Activated CD4-positive, alpha-beta T cell treated with anti-CD3 and anti-CD28 coated beads, Interleukin-2, amount 50 U/mL, for 16 hours (primary cell): ENCODE measurements around the gene ASCL2.
"Not testable (repeated sequence)": the region's sequence is repeated elsewhere in the genome, so short reads cannot be mapped to it uniquely, and the experiment has no call there.

Source experiments
- DNase-seq: peaks from one replicate; pipeline ENCODE4 v3.0.0-alpha.2; 2020

The ASCL2 gene

DNA sequence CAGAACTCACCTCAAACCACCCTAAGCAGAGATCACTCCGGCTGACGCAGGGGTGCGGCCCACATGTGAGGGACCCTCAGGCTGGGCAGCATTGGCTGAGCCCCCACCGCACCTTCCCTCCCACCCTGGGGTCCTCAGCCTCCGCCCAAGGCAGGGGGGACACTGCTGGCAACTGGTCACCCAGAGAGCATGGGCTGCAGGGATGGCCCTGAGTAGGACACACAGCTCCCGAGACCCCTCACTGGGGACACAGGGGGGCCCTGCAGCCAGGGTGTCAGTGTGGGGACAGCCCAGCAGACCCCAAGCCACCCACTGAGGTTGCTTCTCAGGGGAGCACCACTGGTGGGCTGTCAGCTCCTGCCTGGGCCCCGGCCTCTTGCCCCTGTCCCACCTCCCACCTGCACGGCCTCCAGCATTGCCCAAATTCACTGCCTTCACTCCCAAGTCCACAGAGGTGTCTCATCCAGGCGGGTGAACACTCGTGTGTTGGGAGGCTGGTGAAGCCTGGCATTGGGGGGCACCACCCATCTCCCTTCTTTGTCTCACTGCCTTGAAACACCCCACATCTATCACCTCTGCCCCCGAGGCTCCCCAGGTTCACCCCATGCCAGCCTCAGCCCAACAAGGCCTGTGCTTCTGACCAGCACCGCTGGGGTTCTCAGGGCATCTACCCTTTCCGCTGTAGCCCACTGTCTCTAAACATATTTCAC is 26.7 kb upstream of the ASCL2 start:
- no peak for DNase-seq

DNA sequence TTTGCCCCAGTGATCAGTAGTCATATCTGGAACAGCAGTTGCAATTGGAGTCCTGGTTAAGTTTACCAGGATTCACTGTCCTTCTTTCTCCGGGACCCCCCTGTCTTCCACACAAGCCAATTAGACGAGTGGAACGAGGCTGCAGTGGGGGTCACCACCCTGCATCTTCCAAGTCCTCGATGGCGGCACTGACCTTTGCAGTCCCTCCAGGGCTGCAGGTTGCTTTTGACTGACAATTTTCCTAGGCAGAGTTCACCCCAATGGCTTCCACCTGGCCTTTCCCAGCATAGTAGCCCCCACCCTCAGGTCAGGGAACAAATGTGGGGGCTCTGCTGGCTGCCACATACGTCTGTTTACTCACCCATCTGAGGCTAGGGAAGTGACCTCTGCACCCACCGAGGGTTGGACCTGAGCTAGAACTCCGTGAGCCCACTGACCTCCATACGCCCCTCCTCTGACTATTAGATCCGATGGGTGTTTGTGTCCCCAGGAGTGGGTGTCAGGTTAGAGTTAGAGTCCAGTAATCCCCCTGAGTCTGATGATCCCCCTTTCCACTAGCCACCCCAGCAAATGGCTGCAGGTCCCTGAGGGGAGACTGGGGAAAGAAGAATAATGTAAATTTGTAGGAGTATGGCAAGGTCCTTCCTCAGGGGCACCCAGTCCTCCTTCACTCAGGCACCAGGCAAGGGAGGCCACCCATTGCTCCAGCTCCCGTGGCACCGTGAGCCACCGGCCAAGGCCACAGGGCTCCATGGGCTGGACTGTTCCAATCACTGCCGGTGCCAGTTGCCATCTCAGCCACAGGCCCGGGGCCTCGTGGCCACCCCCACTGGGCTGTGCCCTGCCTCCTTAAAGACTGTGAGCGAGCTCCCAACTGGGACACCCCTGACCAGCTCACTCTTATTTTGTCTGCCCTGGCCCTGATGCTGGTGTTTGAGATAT is 25.9 kb upstream of the ASCL2 start:
- DNase-seq = no peak

GRCh38 chr11:2294926-2295290 is 24.5 kb upstream of the ASCL2 start:
- DNase-seq = no peak

DNA sequence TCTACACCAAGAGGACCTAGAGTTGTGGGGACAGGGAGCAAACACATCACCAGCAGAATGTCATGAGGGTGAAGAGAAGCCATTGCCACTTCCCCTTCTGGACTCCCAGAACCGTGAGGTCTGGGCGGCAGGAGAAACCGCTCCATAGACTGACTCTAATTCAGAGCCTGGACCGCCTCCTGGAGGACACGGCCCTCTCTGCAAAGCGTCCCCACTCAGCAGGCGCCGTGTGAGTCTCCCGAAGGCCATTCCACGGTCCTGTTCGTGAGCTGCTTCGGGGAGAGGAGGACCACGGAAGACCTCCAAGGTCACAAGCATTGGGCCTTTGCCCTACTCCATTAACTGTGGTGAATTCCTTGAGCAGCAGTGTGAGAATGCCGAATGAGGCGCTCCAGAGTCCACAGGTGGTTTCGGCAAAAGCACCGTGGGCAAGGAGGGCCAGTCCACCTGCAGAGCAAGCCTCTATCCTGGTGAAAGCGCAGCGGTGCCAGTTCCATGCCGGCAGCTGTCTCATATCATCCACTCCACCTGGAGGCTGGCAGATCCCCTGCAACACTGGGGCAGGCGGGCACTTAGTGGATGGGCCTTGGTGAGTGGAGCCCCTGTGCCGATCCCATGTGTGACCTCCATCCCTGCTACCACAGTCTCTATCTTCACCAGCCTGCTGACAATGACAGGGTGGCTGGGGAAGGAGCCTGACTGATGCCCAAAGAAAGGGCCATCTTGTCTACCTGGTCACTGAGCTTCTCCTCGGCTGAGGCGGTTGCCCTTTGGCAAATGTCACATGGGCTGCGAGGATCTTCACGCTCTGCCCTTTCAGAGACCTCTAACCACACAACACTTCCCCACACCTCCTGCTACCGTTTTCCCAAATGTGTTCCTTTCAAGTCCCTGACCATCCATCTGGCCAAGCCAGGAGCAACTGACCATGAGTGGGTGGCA is 23.9 kb upstream of the ASCL2 start:
- no peak for DNase-seq

- DNase-seq = no peak
Observed at GRCh38 chr11:2293531-2293971, 23.2 kb upstream of the ASCL2 start.

DNA sequence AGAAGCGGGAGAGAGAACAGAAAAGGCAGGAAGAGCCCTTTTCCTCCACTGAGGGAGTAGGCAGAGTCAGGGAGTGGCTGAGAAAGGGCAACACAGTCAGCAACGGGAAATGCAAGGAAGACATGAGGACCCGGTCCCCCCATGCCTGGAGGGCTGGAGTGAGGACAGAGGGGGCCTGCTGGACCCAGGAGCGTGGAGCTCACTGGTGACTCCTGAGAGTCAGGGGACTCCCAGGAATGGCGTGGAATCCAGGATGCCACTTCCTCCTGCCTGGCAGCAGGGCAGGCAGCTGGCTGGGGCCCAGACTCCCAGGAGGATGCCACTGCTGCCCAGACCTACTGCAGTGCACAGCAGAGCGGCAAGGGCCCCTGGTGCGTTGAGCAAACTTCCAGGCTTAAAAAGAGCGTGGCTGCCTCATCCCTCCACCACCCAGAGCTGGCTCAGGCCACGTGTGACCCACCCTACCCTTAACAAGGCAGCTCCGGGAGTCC is 20.0 kb upstream of the ASCL2 start:
- no peak for DNase-seq

DNA sequence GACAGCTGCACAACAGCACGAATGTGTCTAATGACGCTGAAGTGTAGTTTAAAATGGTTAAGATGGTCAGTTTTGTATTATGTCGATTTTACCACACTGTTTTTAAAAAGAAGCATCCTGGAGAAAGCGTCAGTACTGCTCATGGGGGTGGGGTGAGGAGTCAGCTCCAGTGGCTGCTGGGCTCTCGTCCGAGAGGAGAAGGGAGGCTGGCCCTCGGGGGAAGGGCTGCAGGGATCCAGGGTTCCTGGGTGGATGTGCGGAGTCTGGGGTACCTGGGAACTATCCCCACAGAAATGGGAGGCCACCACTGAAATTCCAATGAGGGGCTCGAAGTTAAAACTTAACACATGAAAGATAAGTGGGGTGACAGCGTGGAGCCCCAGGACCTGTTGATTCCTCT is 19.5 kb upstream of the ASCL2 start:
- no peak for DNase-seq

GRCh38 chr11:2289350-2289749 is 19.0 kb upstream of the ASCL2 start:
- DNase-seq = no peak

DNA sequence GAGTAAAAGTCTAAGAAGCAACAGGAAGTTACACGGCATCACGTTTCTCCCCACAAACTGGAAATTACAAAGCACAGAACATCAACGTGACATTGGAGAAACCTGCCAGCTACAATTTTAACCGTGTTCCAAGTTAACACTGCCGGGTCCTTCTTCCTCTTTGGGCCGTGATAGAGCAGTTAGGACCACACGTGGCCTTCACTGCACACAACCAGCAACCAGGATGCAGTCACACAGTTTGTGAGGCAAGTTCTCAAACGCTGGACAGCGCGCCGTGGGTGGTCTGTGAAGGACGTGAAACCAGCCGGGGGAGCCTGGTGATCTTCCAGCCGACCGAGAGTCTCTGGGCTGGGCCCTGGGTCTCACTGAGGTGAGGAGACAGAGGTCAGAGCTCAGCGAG is 16.7 kb upstream of the ASCL2 start:
- no peak for DNase-seq

- not testable (repeated sequence) for DNase-seq
Observed at GRCh38 chr11:2286350-2286749, 16.0 kb upstream of the ASCL2 start.

- DNase-seq = no peak
Observed at GRCh38 chr11:2280208-2280607, 9.8 kb upstream of the ASCL2 start.

- no peak for DNase-seq
Observed at GRCh38 chr11:2277933-2278523, 7.6 kb upstream of the ASCL2 start.

- DNase-seq = no peak
Observed at GRCh38 chr11:2277008-2277346, 6.6 kb upstream of the ASCL2 start.

DNA sequence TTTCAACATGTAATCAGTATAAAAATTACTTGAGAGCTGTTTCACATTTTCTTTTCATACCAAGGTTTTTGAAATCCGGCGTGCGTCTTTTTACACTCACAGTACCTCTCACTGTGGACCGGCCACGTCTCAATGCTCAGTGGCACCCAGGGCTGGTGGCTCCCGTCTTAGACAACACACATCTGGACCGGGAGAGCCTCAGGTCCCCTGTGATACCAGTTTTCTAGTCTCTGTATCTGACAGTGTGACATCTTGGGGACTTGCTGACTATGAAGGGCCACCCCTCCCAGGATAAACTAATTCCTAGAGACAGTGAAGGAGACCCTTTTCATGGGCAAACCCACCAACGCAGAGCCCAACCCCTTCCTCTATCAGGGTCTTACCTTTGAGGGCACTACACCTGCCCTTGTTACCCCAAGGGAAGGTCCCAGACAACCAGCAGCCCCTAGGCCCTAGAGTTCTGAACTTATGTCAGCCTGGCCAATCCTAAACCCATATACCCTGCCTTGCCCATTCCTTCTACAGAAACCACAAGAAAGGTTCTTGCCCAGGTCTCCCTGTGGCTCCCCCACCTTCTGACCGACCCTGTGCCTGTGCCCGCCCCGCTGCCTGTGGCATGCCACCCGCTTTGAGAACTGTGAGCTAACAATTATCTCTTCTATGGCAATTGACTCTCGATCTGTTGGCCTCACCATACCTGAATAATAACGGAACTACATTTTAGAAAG is 6.1 kb upstream of the ASCL2 start:
- DNase-seq = no peak

GRCh38 chr11:2275334-2276279 is 5.2 kb upstream of the ASCL2 start:
- no peak for DNase-seq

- no peak for DNase-seq
Observed at GRCh38 chr11:2273771-2274170, 3.4 kb upstream of the ASCL2 start.

GRCh38 chr11:2273311-2273710 is 2.9 kb upstream of the ASCL2 start:
- DNase-seq = no peak

GRCh38 chr11:2272946-2273280 is 2.5 kb upstream of the ASCL2 start:
- no peak for DNase-seq

- DNase-seq = no peak
Observed at GRCh38 chr11:2272228-2272945, 2.0 kb upstream of the ASCL2 start.
